ENCODE measurements around the gene B4GALNT4. TPM values are rescaled to one million over a fixed set of nuclear protein-coding genes. Genes with fewer than 3 reads are reported as not detected.

Gene B4GALNT4
- total RNA-seq, 6 experiments from 2014 or later = 0.05 to 0.07 TPM; not detected in 4

GRCh38 chr11:372809-373715, 3.8 kb downstream of the B4GALNT4 start:
- DNase-seq (peak in 1 of 3 donors; percentile 29), ATAC-seq (no peak)
- no peak overlapping the region for H3K4me3 ChIP-seq
- WGBS (ENCODE audit: insufficient coverage, low coverage, low lambda C conversion rate, missing lambda C conversion rate) = 77% methylated on average over 10 of the region's 41 CpGs
- no peak overlapping the region for H3K27ac ChIP-seq
- intact Hi-C loops (cut with DNase I) = no loop called here
- peaks cover 0 to 4% of the 10 kb centered on the region in 2 donors for H3K27me3 ChIP-seq
- TF ChIP-seq POLR2A (IDR thresholded peaks at IDR 0.05) = no peak
- TF ChIP-seq CTCF (IDR thresholded peaks at IDR 0.05) = no peak
- no peaks in the 10 kb centered on the region for H3K9me3 ChIP-seq
- no peaks in the 10 kb centered on the region for H3K4me1 ChIP-seq
- H3K36me3 ChIP-seq = no peaks in the 10 kb centered on the region

DNA sequence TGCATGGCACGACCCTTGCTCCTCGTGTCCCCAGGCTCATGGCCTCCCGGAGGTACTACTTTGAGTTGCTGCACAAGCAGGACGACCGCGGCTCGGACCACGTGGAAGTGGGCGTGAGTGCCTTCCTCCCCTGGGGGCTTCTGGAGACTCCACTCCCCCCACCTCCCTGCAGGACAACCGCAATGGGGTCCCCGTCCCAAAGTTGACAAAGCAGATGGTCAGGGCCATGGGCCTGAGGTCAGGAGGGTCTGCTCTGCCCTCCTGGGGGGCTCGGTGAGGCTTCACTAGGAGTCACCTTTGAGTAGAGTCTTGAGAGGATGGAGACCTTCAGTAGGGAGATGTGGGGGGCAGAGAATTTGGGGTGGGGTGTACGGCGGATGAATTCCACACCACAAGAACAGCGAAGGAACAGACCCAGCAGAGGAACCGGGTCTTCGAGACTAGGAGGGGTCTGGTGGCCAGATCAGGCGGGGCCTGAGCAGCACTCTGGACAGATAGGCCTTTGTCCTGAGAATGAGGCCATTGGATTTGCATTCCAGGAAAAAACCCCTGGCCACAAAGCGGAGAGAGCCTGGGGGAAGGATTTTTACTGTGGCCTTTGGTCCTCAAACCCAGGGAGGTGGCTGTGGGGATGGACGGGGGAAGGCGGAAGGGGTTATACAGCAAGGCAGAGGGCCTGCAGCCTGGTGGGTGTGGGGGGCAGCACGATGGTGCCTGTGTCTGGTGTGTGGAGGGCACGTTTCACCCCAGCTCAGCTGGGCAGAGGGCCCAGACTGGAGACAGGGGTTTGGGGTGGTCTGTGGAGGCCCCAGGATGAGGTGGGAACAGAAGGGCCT, 4.6 kb downstream of the B4GALNT4 start:
- intact Hi-C loops (cut with DNase I) = no loop called here
- no peak for ATAC-seq

GRCh38 chr11:375065-376025, 6.0 kb downstream of the B4GALNT4 start:
- 62% methylated on average over 7 of the region's 41 CpGs for WGBS (ENCODE audit: insufficient coverage, low coverage, low lambda C conversion rate, missing lambda C conversion rate)
- ATAC-seq = no peak
- no peak for DNase-seq
- intact Hi-C loops (cut with DNase I) = no loop called here
- Histone ChIP-seq H3K9me3 (no peaks in the 10 kb centered on the region), H3K4me1 (no peaks in the 10 kb centered on the region), H3K27me3 (no peaks in the 10 kb centered on the region), H3K4me3 (no peak overlapping the region), H3K27ac (no peak overlapping the region), H3K36me3 (no peaks in the 10 kb centered on the region)
- no peak for TF ChIP-seq POLR2A (IDR thresholded peaks at IDR 0.05)

More for the DNA sequence above, 4.6 kb downstream of the B4GALNT4 start:
- no peak for TF ChIP-seq POLR2A (IDR thresholded peaks at IDR 0.05)
- TF ChIP-seq CTCF (IDR thresholded peaks at IDR 0.05) = no peak
- Histone ChIP-seq H3K36me3 (no peaks in the 10 kb centered on the region), H3K4me3 (no peak overlapping the region), H3K27ac (no peak overlapping the region), H3K4me1 (no peaks in the 10 kb centered on the region), H3K9me3 (no peaks in the 10 kb centered on the region), H3K27me3 (peaks cover 0 to 4% of the 10 kb centered on the region in 2 donors)
- DNase-seq = no peak
- WGBS (ENCODE audit: insufficient coverage, low coverage, low lambda C conversion rate, missing lambda C conversion rate) = 81% methylated on average over 10 of the region's 23 CpGs

GRCh38 chr11:376531-377173, 7.4 kb downstream of the B4GALNT4 start:
- Histone ChIP-seq H3K4me1 (no peaks in the 10 kb centered on the region), H3K9me3 (no peaks in the 10 kb centered on the region), H3K27ac (no peak overlapping the region), H3K27me3 (no peaks in the 10 kb centered on the region), H3K4me3 (no peak overlapping the region), H3K36me3 (no peaks in the 10 kb centered on the region)
- DNase-seq (peak in 1 of 3 donors; percentile 39), ATAC-seq (no peak)
- WGBS (ENCODE audit: insufficient coverage, low coverage, low lambda C conversion rate, missing lambda C conversion rate) = 94% methylated on average over 14 of the region's 70 CpGs
- TF ChIP-seq POLR2A (IDR thresholded peaks at IDR 0.05) (no peak), CTCF (IDR thresholded peaks at IDR 0.05) (no peak)
- intact Hi-C loops (cut with DNase I) = no loop called here
